Cardiac fibroblast (primary cell): ENCODE results near the gene BTN3A1.

Experiments
- DNase-seq, 2 donors: peaks; one replicate each; pipeline versions ENCODE4 v3.0.0 to v3.0.0-alpha.2; 2010; ENCODE audit warnings: low read depth in 2 of 2
- H3K4me3 ChIP-seq, 2 donors: replicated peaks in 1 of 2; 1 replicate in 1 of 2; 2 replicates in 1 of 2; pipeline ENCODE4 v1.5.1; 2011; ENCODE audit warnings: low read depth in 2 of 2, low read length in 2 of 2, mild to moderate bottlenecking in 2 of 2, moderate library complexity in 1 of 2
- CTCF ChIP-seq: IDR thresholded peaks from one replicate; pipeline ENCODE4 v1.5.1; 2011; ENCODE audit warnings: low read depth, mild to moderate bottlenecking, low read length, inconsistent platforms

The BTN3A1 gene

GRCh38 chr6:26401389-26401986, 587 bp upstream of the BTN3A1 start:
- no peak for TF ChIP-seq CTCF
- peak overlapping the region in 1 of 2 donors; percentile 73 for H3K4me3 ChIP-seq
- DNase-seq = no peak

GRCh38 chr6:26403893-26404292, 1.8 kb downstream of the BTN3A1 start:
- no peak for DNase-seq
- TF ChIP-seq CTCF = no peak
- H3K4me3 ChIP-seq = no peak overlapping the region

GRCh38 chr6:26404546-26404945, 2.5 kb downstream of the BTN3A1 start:
- no peak overlapping the region for H3K4me3 ChIP-seq
- no peak for TF ChIP-seq CTCF
- DNase-seq = no peak

- H3K4me3 ChIP-seq = no peak overlapping the region
- DNase-seq = no peak
- TF ChIP-seq CTCF = no peak
These were observed 7.0 kb downstream of the BTN3A1 start for GRCh38 chr6:26408828-26409730.

GRCh38 chr6:26411751-26412150, 9.7 kb downstream of the BTN3A1 start:
- no peak for TF ChIP-seq CTCF
- DNase-seq = peak in 1 of 2 donors; percentile 18
- H3K4me3 ChIP-seq = no peak overlapping the region

GRCh38 chr6:26412228-26412627, 10.2 kb downstream of the BTN3A1 start:
- DNase-seq = no peak
- no peak for TF ChIP-seq CTCF
- H3K4me3 ChIP-seq = no peak overlapping the region
